ENCODE results near the gene RARRES1.

DNA sequence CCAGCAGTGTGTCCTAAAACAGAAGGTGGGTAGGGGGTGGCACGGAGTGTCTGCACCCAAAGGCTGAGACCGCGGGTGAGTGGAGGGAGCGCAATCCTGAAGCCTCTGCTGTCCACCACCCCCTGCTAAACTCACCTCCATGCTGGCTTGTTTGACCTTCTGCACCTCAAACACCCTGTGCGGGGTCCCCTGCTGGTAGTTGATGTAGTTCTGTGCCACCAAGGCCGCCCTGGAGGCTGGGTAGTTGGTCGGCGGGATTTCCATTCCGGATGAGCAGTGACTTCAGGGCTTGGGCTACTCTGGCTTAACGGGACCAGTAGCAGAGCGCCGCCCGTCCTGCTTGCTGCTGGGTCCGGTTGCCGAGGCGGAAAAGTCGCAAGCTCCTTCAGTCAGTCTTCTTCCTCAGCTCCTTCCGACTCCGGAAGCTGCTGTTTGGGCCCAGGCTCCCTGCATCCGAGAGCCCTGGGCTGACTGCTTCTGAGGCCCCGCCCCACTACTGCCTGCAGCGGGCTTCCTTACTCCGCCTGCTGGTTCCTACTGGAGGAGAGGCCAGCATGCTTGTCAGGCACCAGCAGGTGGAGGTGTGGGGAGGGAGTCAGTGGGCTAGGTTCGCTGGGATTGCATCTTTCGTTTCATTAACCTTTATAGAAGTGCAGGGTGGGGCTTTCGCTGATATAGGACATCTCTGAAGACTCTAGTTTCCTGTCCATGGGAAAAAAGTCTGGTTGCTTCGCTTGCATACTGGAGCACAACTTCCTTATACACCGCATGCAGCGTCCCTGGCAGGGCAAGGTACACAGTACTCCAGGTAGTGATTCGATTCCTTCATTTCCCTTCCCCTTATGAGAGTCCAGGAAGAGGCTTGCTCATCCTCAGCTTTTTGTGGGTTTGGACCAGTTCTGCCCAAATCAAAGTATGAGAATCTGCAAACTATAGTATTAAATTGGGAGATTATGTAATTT is 59.8 kb downstream of the RARRES1 start, which contains the start of gene LXN:
- TF ChIP-seq, protein P1, sequence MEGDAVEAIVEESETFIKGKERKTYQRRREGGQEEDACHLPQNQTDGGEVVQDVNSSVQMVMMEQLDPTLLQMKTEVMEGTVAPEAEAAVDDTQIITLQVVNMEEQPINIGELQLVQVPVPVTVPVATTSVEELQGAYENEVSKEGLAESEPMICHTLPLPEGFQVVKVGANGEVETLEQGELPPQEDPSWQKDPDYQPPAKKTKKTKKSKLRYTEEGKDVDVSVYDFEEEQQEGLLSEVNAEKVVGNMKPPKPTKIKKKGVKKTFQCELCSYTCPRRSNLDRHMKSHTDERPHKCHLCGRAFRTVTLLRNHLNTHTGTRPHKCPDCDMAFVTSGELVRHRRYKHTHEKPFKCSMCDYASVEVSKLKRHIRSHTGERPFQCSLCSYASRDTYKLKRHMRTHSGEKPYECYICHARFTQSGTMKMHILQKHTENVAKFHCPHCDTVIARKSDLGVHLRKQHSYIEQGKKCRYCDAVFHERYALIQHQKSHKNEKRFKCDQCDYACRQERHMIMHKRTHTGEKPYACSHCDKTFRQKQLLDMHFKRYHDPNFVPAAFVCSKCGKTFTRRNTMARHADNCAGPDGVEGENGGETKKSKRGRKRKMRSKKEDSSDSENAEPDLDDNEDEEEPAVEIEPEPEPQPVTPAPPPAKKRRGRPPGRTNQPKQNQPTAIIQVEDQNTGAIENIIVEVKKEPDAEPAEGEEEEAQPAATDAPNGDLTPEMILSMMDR (conservative IDR thresholded peaks at IDR 0.05), result no peak
- no peak for TF ChIP-seq EZH2 (IDR thresholded peaks at IDR 0.05; ENCODE audit: low read depth)
